Osteoblast (primary cell): ENCODE measurements around the gene NOL4L. TPM values are rescaled to one million over a fixed set of nuclear protein-coding genes. Genes with fewer than 3 reads are reported as not detected.
"Not testable (repeated sequence)": the region's sequence is repeated elsewhere in the genome, so short reads cannot be mapped to it uniquely, and the experiment has no call there.

Experiments used
- DNase-seq: peaks from one replicate; pipeline ENCODE4 v3.0.0; 2011; ENCODE audit warnings: low spot score, mixed read lengths; ENCODE audit not compliant: insufficient read length; ENCODE audit errors: missing footprints
- H2AFZ ChIP-seq: 2 replicates; pipeline ENCODE4 v1.6.0; 2011; ENCODE audit warnings: mild to moderate bottlenecking, low read length
- H3K27ac ChIP-seq: 2 replicates; pipeline ENCODE4 v1.5.1; 2011; ENCODE audit warnings: mild to moderate bottlenecking, low read depth, low read length, moderate library complexity
- H3K27me3 ChIP-seq: 2 replicates; pipeline ENCODE4 v1.6.0; 2012; ENCODE audit warnings: mild to moderate bottlenecking, control low read depth, inconsistent platforms, low read length, moderate library complexity; ENCODE audit not compliant: insufficient read depth
- H3K36me3 ChIP-seq: 2 replicates; pipeline ENCODE4 v1.5.1; 2011; ENCODE audit warnings: mild to moderate bottlenecking, low read length, control low read depth, moderate library complexity; ENCODE audit not compliant: insufficient read depth
- H3K4me1 ChIP-seq: 2 replicates; pipeline ENCODE4 v1.5.1; 2011; ENCODE audit warnings: mild to moderate bottlenecking, low read length, control low read depth, moderate library complexity; ENCODE audit not compliant: insufficient read depth
- H3K4me2 ChIP-seq: 2 replicates; pipeline ENCODE4 v1.6.0; 2011; ENCODE audit warnings: mild to moderate bottlenecking, low read length; ENCODE audit not compliant: insufficient read depth
- H3K4me3 ChIP-seq: fragments of 200-600 bp; sonication (generic); 3 replicates; pipeline ENCODE4 v1.5.1; 2012; ENCODE audit warnings: mild to moderate bottlenecking, low read length, inconsistent platforms; ENCODE audit not compliant: insufficient read depth
- H3K79me2 ChIP-seq: 2 replicates; pipeline ENCODE4 v1.6.0; 2012; ENCODE audit warnings: mild to moderate bottlenecking, low read length, control low read depth, inconsistent platforms; ENCODE audit not compliant: insufficient read depth
- H3K9me3 ChIP-seq: 2 replicates; pipeline ENCODE4 v1.5.1; 2011; ENCODE audit warnings: low read depth, low read length, control low read depth
- H4K20me1 ChIP-seq: 2 replicates; pipeline ENCODE4 v1.6.0; 2012; ENCODE audit warnings: mild to moderate bottlenecking, low read length, control low read depth; ENCODE audit not compliant: insufficient read depth
- CTCF ChIP-seq: IDR thresholded peaks from 2 replicates; pipeline ENCODE4 v1.5.1; 2011; ENCODE audit warnings: mild to moderate bottlenecking, low read depth, low read length, moderate library complexity; ENCODE audit errors: extremely low read depth
- total RNA-seq: library from RNA; depleted of rRNA; stranded (reverse); fragments of >200 nt; gene quantifications from 2 replicates; pipeline ENCODE4 v1.2.3, GENCODE V29; 2012

Gene NOL4L
- total RNA-seq, 1 donor, result 6.2 TPM

DNA sequence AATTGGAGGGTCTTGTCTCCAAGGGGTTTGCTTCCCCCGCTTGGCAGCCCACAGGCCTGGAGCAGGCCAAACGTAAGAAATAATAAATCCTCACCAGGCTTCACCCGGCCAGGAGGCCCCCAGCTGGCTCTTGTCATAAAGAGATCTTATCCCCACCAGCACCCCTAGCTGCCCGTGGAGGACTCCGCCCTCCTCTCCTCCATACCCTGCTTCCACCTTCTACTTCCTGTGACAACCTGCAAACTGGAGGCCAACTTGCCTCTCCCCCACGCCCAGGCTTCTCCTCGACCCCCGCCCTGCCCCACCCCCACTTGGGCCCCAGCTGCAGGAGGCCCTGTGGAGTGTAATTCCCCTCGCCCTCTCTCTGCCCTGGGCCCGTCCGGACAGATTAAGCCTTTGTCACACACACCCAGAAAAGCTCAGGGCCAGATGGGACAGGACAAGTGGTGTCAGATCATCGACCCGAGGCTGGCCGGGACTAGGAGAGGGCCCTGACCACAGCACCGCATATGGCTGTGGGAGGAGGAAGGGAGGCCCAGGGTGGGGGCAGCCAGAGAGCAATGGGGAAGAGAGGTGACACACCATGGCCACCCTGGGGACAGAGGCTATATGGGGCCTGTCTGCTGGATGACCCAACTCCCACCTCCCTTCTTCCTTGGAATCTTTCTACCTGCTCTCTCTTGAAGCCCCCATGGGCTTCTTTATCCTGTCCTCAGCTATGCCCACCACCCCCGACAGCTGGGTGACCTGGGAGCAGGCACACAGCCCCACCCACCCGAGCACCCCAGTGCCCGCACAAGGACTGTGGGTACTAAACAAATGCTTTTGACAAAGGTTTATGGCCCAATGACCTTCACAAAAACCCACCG lies 3.9 kb downstream of the NOL4L start:
- H3K27me3 ChIP-seq, result peaks cover 8% of the 10 kb centered on the region
- H3K27ac ChIP-seq, result no peak overlapping the region
- TF ChIP-seq CTCF, result no peak
- H3K4me3 ChIP-seq, result no peak overlapping the region
- H3K9me3 ChIP-seq, result no peaks in the 10 kb centered on the region
- H3K4me1 ChIP-seq, result no peaks in the 10 kb centered on the region
- no peaks in the 10 kb centered on the region for H3K79me2 ChIP-seq
- no peaks in the 10 kb centered on the region for H4K20me1 ChIP-seq
- H3K36me3 ChIP-seq, result no peaks in the 10 kb centered on the region
- no peak overlapping the region for H3K4me2 ChIP-seq
- DNase-seq, result peak; percentile 68
- no peak overlapping the region for H2AFZ ChIP-seq

- no peak for TF ChIP-seq CTCF
- Histone ChIP-seq H3K9me3 (no peaks in the 10 kb centered on the region), H2AFZ (no peak overlapping the region)
These were observed 4.7 kb downstream of the NOL4L start for GRCh38 chr20:32580219-32580969.

GRCh38 chr20:32578840-32579390 lies 6.2 kb downstream of the NOL4L start:
- H3K9me3 ChIP-seq, result no peaks in the 10 kb centered on the region
- peaks cover 6% of the 10 kb centered on the region for H3K4me1 ChIP-seq
- H3K79me2 ChIP-seq, result no peaks in the 10 kb centered on the region
- H3K27ac ChIP-seq, result no peak overlapping the region
- DNase-seq, result no peak
- H3K27me3 ChIP-seq, result no peaks in the 10 kb centered on the region
- H4K20me1 ChIP-seq, result no peaks in the 10 kb centered on the region
- no peak overlapping the region for H2AFZ ChIP-seq
- H3K4me3 ChIP-seq, result no peak overlapping the region
- H3K36me3 ChIP-seq, result no peaks in the 10 kb centered on the region
- H3K4me2 ChIP-seq, result no peak overlapping the region
- no peak for TF ChIP-seq CTCF

More at GRCh38 chr20:32580219-32580969, 4.7 kb downstream of the NOL4L start:
- peak; percentile 48 for DNase-seq
- H3K27ac ChIP-seq, result no peak overlapping the region
- H3K4me3 ChIP-seq, result no peak overlapping the region
- H3K4me1 ChIP-seq, result no peaks in the 10 kb centered on the region
- H3K79me2 ChIP-seq, result no peaks in the 10 kb centered on the region
- no peaks in the 10 kb centered on the region for H4K20me1 ChIP-seq
- H3K36me3 ChIP-seq, result no peaks in the 10 kb centered on the region
- H3K4me2 ChIP-seq, result no peak overlapping the region
- peaks cover under 1% of the 10 kb centered on the region for H3K27me3 ChIP-seq

GRCh38 chr20:32578062-32578461 lies 7.1 kb downstream of the NOL4L start:
- not testable (repeated sequence) for H3K4me1 ChIP-seq, H3K27ac ChIP-seq, H2AFZ ChIP-seq, H3K4me3 ChIP-seq, H3K36me3 ChIP-seq, H3K27me3 ChIP-seq, H3K9me3 ChIP-seq, DNase-seq, H3K79me2 ChIP-seq, H3K4me2 ChIP-seq, H4K20me1 ChIP-seq
